Measurements from ENCODE around the gene RFESD. TPM values are rescaled to one million over a fixed set of nuclear protein-coding genes. Genes with fewer than 3 reads are reported as not detected.

The RFESD gene
- total RNA-seq, 4 donors from 2014 or later = 0.89 to 2.9 (median 1.6) TPM

GRCh38 chr5:95689680-95690079 is 43.1 kb downstream of the RFESD start:
- Histone ChIP-seq H3K4me1 (no peaks in the 10 kb centered on the region), H3K9me3 (no peaks in the 10 kb centered on the region), H3K4me3 (no peak overlapping the region), H3K36me3 (no peaks in the 10 kb centered on the region), H3K27ac (no peak overlapping the region), H3K27me3 (no peaks in the 10 kb centered on the region)
- intact Hi-C loops (cut with DNase I; ENCODE audit: low total_unique reads) = no loop called here
- DNase-seq (no peak), ATAC-seq (no peak)
- in situ Hi-C loops (cut with MboI; ENCODE audit: low sequenced_read_pairs in 4 of 4) = no loop called here
- no peak for TF ChIP-seq POLR2A (IDR thresholded peaks at IDR 0.05)
- TF ChIP-seq, protein P1, sequence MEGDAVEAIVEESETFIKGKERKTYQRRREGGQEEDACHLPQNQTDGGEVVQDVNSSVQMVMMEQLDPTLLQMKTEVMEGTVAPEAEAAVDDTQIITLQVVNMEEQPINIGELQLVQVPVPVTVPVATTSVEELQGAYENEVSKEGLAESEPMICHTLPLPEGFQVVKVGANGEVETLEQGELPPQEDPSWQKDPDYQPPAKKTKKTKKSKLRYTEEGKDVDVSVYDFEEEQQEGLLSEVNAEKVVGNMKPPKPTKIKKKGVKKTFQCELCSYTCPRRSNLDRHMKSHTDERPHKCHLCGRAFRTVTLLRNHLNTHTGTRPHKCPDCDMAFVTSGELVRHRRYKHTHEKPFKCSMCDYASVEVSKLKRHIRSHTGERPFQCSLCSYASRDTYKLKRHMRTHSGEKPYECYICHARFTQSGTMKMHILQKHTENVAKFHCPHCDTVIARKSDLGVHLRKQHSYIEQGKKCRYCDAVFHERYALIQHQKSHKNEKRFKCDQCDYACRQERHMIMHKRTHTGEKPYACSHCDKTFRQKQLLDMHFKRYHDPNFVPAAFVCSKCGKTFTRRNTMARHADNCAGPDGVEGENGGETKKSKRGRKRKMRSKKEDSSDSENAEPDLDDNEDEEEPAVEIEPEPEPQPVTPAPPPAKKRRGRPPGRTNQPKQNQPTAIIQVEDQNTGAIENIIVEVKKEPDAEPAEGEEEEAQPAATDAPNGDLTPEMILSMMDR (IDR thresholded peaks at IDR 0.05 in 4 of 5, conservative IDR thresholded peaks at IDR 0.05 in 1 of 5) = no peak

DNA sequence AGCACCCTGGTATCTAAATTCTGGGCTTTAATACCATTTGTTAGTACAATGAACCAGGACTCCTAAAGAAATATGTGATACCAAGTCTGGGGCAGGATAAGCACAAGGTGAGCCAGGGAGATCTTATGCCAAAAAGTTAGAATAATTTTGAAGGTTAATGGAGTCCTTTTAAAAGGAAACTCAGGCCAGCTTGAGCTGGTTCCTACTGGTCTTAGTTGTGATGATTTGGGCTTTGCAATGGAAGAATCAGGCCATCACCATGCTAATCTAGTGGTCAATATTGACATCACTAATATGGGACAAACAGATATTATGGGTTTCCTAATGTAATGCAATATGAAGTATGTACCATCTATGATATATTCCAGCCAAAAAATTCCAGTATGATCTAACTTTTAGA is 43.8 kb downstream of the RFESD start:
- Histone ChIP-seq H3K27ac (no peak overlapping the region), H3K36me3 (no peaks in the 10 kb centered on the region), H3K4me1 (no peaks in the 10 kb centered on the region), H3K9me3 (no peaks in the 10 kb centered on the region), H3K27me3 (no peaks in the 10 kb centered on the region), H3K4me3 (no peak overlapping the region)
- DNase-seq (no peak), ATAC-seq (no peak)
- in situ Hi-C loops (cut with MboI; ENCODE audit: low sequenced_read_pairs in 4 of 4) = no loop called here
- intact Hi-C loops (cut with DNase I; ENCODE audit: low total_unique reads) = no loop called here
- TF ChIP-seq, protein P1 (IDR thresholded peaks at IDR 0.05 in 4 of 5, conservative IDR thresholded peaks at IDR 0.05 in 1 of 5) = no peak
- no peak for TF ChIP-seq POLR2A (IDR thresholded peaks at IDR 0.05)

- Histone ChIP-seq H3K36me3 (no peaks in the 10 kb centered on the region), H3K4me3 (no peak overlapping the region), H3K27me3 (no peaks in the 10 kb centered on the region), H3K4me1 (no peaks in the 10 kb centered on the region), H3K9me3 (no peaks in the 10 kb centered on the region), H3K27ac (no peak overlapping the region)
- DNase-seq = no peak
- in situ Hi-C loops (cut with MboI; ENCODE audit: low sequenced_read_pairs in 4 of 4) (no loop called here), intact Hi-C loops (cut with DNase I; ENCODE audit: low total_unique reads) (no loop called here)
- TF ChIP-seq POLR2A (IDR thresholded peaks at IDR 0.05) = no peak
- TF ChIP-seq, protein P1 (IDR thresholded peaks at IDR 0.05 in 4 of 5, conservative IDR thresholded peaks at IDR 0.05 in 1 of 5) = no peak
- ATAC-seq = no peak
These were observed 51.5 kb downstream of the RFESD start for GRCh38 chr5:95697781-95698681.

DNA sequence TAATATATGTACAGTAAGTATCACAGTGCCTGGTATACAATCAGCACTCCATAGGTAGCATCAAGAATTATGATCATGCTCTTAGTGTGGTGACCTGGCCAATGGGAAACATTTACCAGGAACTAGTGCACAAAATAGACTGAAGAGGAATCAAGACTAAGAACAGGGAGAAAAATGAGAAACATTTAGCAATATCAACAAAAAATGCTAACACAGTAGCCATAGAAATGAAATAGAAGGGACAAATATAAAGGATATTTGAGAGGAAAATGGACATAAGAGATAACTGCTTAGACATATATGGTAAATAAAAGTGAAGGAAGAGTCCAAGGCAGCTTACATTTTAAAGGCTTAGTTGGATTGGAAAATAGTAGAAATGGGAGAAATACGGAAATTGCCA is 52.8 kb downstream of the RFESD start:
- no peak overlapping the region for H3K4me3 ChIP-seq
- DNase-seq = no peak
- no peaks in the 10 kb centered on the region for H3K4me1 ChIP-seq
- TF ChIP-seq, protein P1 (IDR thresholded peaks at IDR 0.05 in 4 of 5, conservative IDR thresholded peaks at IDR 0.05 in 1 of 5) = no peak
- TF ChIP-seq POLR2A (IDR thresholded peaks at IDR 0.05) = no peak
- H3K36me3 ChIP-seq = no peaks in the 10 kb centered on the region
- H3K27me3 ChIP-seq = no peaks in the 10 kb centered on the region
- H3K9me3 ChIP-seq = no peaks in the 10 kb centered on the region
- H3K27ac ChIP-seq = no peak overlapping the region
- in situ Hi-C loops (cut with MboI; ENCODE audit: low sequenced_read_pairs in 4 of 4) (no loop called here), intact Hi-C loops (cut with DNase I; ENCODE audit: low total_unique reads) (no loop called here)
- ATAC-seq = no peak

All from gastrocnemius medialis (tissue), 4 donors.